SH-SY5Y (cell line): ENCODE measurements around the gene MCCC2.

Source experiments
- GATA2 ChIP-seq: IDR thresholded peaks from 2 replicates; pipeline ENCODE4 v1.6.1; 2011; ENCODE audit warnings: mild to moderate bottlenecking, low read depth, low read length
- GATA3 ChIP-seq: IDR thresholded peaks from 2 replicates; pipeline ENCODE4 v1.6.1; 2011; ENCODE audit warnings: low read depth, mild to moderate bottlenecking, low read length, moderate library complexity

Gene MCCC2

DNA sequence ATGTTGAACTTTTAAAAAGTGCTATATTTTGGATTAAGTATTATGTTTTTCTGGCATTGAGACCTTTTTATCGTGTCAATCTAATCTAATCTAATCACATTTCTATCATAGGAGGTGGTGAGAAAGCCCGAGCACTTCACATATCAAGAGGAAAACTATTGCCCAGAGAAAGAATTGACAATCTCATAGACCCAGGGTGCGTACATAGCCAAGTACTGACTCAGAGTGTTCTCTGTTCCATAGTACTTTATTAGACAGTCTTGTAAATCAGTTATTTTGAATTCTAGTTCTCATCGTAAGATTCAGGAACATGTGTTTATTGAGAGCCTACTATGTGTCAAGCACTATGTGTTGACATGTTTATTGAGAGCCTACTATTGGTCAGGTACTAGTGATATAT lies 9.0 kb downstream of the MCCC2 start:
- TF ChIP-seq GATA3 (no peak), GATA2 (no peak)

- TF ChIP-seq GATA3 (no peak), GATA2 (no peak)
Measured at GRCh38 chr5:71597001-71597400, 9.9 kb downstream of the MCCC2 start.

DNA sequence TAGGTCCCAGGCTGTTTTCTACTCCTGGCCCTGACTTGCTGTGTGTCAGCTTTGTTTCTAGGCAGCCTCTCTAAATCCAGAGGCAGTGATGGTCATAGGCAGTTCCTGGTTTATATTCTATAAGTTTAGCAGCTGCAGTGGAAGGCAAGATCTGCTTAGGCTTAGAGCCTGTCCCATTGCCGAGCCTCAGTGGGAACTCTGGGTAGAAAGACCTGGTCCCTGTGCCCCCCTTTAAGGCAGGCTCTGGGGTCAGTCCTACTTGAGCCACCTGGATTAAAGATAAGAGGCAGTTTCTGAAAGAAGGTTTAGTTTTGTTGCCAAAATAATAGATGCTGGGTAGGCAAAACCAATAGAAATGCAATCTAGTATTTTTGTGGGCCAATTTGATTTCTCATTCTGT lies 13.6 kb downstream of the MCCC2 start:
- TF ChIP-seq GATA3 (no peak), GATA2 (no peak)

DNA sequence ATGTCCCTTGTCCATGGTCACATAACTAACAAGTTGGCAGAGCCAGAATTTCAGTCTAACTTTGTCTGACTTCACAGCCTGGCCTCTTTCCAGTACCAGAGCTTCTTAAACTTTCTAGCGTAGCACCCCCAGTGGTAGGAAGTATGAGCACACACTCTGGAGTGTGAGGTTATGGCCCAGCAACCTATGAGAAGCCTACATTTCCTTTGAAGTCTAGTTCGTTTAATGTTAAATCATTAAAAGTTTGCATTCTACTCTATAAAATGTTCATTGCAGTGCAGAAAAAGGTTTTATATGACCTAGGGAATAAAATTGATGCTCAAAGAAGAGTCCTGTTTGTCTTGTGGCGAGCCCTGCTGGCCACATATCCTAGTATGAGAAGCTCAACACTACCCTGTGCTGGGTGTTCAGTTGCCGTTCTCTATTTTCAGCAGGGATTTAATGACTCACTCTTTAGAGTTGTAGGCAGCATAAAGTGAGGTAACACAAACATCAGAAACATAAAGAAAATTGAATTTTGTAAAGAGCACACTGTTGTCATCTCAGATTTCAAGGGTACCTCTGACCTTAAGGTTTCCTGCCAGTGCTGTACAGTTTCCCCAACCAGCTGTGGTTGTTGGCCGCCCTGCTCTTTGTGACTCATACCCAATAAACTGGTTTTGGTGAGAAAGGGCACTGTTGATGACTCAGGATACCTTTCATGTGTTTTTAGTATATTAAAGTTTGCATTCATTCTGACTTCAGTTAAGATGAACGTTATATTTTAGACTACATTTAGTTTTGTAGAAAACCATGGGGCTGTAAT lies 14.3 kb downstream of the MCCC2 start:
- no peak for TF ChIP-seq GATA2
- no peak for TF ChIP-seq GATA3

DNA sequence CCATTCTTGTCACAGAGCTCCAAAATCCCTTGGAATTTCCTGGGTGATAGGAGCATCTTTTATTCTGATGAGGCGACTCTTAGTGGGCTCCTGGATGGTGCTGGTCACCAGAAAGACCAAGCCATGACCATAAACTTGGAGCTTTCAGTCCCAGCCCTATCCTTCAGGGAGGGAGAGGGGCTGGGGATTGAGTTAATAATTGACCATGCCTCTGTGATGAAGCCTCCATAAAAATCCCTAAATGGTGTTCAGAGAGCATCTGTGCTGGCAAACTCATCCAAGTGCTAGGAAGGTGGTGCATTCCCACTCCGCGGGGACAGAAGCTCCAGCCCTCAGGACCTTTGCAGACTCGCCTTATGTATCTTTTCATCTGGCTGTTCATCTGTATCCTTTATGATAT lies 28.7 kb downstream of the MCCC2 start:
- TF ChIP-seq GATA3, result no peak
- no peak for TF ChIP-seq GATA2

GRCh38 chr5:71620630-71621029 lies 33.5 kb downstream of the MCCC2 start:
- TF ChIP-seq GATA2, result no peak
- TF ChIP-seq GATA3, result no peak

DNA sequence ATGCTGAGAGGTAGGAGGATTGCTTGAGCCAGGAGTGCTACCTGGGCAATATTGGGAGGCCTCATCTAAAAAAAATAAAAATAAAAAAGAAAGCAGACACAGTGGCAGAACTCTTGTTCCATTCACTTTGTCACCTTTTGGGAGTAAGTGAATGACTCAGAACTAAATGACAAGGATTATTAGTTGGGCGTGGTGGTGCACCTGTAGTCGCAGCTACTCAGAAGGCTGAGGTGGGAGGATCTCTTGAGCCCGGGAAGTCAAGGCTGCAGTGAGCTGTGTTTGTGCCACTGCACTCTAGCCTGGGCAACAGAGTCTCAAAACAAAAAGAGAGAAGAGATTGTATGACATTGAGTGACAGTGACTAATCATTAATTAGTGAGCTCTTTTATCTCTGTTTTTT lies 34.1 kb downstream of the MCCC2 start:
- TF ChIP-seq GATA3, result no peak
- no peak for TF ChIP-seq GATA2

DNA sequence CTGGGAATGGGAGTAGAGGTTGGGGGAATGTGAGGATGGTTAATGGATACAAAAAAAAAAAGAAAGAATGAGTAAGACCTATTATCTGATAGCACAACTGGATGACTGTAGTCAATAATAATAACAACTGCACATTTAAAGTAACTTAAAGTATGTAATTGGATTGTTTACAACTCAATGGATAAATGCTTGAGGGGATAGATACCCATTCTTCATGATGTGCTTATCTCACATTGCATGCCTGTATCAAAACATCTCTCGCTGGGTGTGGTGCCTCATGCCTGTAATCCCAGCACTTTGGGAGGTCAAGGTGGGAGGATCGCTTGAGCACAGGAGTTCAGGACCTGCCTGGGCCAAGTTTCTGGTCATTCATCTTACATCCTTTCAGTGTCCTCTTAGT lies 34.6 kb downstream of the MCCC2 start:
- TF ChIP-seq GATA2, result no peak
- TF ChIP-seq GATA3, result no peak

- TF ChIP-seq GATA2, result no peak
- no peak for TF ChIP-seq GATA3
Measured at GRCh38 chr5:71623221-71623794, 36.2 kb downstream of the MCCC2 start.

GRCh38 chr5:71629950-71630349 lies 42.8 kb downstream of the MCCC2 start:
- no peak for TF ChIP-seq GATA3
- no peak for TF ChIP-seq GATA2

DNA sequence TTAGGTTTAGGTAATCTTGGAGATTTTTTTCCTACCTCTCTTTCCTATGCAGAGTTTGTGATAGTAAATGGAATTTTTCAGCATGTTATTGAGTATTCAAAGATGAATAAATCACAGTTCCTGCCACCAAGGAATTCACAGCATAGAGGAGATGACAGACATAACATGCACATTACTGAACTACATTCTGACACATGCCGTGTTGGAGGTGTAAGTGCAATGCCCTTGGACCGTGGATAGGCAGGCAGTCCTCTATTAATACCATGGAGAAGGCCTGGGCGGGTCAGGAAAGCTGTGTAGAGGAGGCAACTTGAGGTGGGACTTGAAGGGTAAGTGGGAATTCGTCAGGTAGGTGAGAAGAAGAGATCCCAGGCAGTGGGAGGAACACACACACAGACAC lies 43.9 kb downstream of the MCCC2 start:
- TF ChIP-seq GATA2 (no peak), GATA3 (no peak)

DNA sequence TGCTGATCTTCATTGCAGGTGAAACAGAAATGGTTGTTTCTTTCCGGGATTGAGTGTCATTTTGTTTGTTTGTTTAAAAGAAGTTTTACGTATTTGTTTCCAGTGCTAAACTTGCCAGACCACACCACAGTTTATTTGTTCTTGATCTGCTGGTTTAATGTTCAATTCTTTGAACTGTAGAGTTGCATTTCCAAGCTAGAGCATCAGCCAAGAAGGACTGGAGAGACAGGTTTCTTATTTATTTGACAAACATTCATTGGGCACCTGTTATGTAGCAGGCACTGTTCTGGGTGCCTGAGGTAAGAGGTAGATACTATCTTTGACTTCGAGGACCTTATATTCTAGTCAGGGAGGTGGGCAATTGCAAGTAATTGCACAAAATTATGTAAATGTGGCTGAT lies 45.0 kb downstream of the MCCC2 start:
- no peak for TF ChIP-seq GATA3
- TF ChIP-seq GATA2, result no peak

GRCh38 chr5:71633255-71634155 lies 46.4 kb downstream of the MCCC2 start:
- TF ChIP-seq GATA3 (no peak), GATA2 (no peak)

- TF ChIP-seq GATA3 (no peak), GATA2 (no peak)
Measured at GRCh38 chr5:71637133-71637532, 50.0 kb downstream of the MCCC2 start.
